IPS-NIHi11 (cell line): ENCODE measurements around the gene FHDC1.

ENCODE experiments used
- DNase-seq: peaks from one replicate; pipeline ENCODE4 v3.0.0; 2012; ENCODE audit warnings: mixed read lengths, low spot score

Gene FHDC1

DNA sequence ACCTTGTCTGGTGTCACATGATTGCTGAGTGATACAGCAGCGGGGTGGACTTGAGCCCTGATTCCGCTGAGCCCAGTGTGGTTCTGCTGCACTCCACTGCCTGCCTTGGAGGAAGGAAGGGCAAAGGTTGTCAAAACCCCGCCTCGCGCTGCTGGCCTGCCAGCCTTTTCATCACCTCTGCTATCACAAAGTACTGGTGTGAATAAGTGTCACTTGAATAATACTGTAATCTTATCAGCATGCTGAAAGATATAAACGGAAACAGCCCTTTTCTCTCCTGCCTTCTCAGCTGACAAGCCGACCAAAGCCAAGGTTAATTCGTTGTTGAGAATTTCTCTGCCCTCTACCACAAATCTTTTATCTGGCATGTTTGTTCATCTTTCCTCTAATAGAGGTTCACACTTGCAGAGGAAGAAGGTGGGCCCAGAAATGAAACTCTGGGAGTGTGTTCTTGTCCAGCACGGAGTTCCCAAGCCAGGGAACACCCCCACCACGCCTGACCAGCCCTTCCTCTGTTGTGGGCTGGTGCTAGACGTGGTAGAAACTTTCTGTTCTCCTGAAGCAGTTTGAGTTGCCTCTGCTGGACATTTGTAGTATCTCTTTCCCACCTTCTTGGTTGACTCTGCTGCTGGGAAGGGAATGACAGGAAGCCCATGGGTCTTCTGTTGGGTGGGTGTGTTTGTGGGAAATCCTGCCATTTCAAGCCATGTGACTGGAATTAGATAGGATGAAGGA lies 21.5 kb downstream of the FHDC1 start:
- no peak for DNase-seq

DNA sequence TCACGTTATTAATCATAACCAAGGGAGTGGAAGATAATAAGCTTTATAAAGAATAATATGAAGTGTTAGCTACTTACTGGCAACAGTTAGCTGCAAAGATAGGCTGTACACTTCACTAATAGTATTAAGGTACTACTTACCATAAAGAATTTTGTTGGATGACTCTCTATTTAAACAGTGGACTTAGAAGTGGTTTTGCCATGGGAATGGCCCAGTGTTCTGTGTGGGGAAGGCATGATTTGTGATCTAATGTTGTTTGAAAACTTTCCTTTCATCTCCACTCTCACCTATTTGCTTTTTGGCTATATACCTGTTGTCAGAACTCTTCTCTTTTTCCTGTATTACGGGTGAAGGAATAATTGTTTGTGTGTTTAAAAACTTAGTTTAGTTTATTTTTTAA lies 23.0 kb downstream of the FHDC1 start:
- no peak for DNase-seq

DNA sequence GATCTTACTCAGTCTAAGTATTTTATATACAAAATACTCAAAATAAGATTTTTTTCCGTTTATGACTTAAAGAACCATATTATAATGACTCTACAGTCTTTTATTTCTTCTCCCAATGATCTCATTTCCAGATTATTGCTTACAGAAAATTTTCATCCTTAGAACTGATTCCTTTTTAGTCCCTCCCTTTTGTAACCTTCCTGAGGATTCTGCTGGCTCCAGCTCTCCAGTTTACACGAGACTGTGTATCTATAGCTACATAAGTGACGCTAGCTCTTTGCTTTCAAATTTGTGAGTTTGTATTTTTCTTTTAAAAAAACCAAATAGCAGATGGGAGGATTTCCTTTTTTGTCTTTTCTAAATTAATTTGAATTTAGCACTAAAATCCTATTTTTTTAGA lies 24.0 kb downstream of the FHDC1 start:
- DNase-seq, result no peak

DNA sequence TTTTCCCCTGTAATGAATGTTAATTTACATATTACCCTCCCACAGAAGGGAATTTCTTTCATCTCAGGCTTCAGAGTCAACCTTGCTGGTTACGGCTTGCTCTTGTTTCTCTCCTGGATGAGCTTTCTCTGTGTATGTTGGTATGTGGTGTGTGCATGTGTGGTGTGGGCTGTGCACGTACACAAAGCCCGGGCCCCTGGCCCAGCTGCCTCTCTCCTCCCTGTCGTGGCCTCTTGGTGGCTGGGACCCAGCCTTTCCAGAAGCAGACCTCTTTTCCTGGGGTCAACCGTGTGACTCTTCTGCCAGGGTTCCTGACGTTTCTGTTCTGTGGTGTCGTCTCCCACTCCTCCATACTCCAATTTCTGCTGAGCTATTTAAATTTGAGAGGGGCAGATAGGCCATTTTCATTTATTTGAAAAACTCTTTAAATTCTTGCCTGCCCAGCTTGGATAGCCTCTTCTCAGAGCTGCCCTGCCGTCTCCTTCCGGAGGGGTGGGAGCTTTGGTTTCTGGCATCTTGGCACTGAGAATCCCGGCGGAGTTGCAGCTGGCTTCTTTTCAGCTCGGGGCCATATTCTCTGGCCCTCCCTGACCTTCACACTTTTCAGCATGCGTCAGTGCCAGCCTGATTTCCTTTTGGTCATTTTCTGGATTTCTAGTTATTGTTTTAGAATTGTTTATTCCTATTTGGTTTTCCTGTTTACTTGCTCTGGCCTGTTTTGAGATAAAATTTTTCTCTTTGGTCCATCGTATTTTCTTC lies 25.1 kb downstream of the FHDC1 start:
- no peak for DNase-seq

DNA sequence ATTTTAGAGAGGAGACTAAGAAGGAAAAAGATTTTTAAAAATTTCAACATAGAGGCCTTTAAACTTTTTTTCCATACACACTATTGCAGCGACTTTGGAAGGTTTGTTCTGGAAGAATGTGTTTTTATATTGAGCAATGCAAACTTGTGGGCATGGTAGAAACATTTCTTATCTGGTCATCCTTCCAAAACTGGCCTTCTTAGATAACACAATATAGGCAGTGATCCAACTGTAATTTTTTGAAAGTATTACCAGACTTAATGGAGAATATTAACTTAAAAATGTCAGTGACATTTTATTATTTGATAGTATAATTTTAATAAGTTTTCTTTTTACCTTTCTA lies 25.6 kb downstream of the FHDC1 start:
- no peak for DNase-seq

DNA sequence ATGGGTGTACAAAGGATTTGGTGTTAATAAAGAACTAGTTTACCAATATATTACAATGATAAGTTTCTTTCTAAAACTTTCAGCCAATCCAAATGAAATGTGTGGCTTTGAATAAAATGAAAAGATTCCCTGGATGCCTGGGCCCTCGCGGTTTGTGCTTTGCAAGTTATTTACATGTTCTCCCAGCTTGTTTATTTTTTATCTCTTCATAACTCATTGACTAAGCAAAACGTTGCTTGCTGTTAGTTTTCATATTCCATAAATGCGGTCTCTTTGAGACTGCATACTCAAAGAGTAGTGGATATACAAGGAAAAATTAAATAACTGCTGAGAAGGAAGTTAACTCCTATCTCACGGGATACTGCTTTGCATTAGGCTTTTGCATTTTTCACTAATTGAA lies 26.0 kb downstream of the FHDC1 start:
- DNase-seq, result no peak

DNA sequence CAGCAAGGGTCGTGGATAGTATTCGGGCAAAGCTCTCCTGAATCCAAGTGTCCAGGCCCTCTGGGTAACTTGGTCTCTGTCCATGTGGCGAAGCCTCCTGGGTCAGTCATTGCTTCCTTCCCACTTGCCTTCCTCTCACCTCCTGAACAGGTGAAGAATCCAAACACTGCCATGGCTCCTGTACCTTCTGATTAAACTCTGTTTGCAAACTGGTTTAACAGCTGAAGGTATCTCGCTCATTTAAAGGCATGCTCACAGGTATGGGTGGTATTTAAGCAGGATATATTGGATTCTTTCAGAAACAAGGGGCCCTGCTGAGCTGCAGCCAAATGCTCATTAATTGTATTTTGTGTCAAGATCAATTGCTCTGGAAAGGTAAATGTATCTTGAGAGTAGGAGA lies 28.2 kb downstream of the FHDC1 start:
- no peak for DNase-seq

DNA sequence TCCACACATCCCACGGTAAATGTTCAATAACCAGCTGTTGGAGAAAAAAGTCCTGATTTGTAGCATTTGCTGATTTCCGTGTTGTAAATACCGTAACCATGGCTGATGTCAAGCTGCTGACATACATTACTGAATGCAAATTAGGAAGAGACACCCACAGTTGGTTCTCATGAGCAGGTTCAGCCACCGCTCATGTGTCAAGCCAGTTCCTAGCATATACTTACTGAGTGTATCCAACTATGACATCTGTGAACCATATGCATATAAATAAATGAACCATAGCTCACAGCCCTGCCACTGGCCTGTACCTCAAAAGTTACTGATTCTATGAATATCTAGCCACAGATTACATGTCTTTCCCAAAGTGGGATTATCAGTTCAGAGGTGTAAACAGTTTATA lies 29.5 kb downstream of the FHDC1 start:
- DNase-seq, result no peak

DNA sequence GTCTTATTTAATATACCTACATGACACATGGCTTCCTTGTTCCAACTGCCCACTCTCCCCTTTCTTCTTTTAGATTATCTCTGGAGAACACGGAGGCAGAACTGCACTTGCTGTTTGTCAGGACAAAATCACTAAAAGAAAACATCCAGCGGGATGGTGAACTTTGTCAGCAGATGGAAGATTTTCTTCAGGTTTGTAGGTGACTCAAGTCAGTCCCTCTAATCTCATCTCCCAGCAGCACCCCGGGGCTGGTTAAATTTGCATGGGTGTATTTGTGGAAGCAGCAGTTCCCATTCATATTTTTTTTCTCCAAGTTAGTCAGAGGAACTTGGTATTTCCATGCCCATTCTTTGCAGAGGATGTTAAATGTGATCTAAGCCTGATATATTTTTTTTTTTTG lies 31.8 kb downstream of the FHDC1 start:
- DNase-seq, result no peak

DNA sequence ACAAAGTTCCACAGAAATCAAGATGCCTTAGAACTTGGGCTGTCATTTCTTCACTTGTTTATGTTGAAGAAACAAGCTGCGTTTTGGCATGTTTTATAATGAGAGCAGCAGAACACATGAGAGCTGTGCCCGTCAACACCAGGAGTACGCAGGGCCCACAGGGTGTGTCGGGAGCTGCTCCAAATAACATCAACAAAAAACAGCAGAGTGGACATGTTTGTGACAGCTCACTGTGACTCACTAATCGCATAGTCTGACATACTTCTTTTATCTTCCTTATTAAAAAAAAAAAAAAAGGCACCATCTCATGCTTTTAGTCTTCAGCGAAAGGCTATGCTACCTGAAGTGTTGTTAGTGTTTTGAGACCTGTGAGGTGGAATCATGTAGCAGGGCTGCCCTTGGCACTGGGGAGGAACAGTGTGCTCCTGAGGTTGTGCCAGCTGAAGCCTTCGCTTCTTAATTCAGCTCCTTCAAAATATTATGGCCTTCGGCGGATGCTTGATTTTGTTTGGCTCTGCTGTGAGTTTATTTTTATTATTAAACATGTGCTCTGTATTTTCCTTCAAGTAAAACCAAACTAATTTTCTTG lies 32.8 kb downstream of the FHDC1 start:
- no peak for DNase-seq

DNA sequence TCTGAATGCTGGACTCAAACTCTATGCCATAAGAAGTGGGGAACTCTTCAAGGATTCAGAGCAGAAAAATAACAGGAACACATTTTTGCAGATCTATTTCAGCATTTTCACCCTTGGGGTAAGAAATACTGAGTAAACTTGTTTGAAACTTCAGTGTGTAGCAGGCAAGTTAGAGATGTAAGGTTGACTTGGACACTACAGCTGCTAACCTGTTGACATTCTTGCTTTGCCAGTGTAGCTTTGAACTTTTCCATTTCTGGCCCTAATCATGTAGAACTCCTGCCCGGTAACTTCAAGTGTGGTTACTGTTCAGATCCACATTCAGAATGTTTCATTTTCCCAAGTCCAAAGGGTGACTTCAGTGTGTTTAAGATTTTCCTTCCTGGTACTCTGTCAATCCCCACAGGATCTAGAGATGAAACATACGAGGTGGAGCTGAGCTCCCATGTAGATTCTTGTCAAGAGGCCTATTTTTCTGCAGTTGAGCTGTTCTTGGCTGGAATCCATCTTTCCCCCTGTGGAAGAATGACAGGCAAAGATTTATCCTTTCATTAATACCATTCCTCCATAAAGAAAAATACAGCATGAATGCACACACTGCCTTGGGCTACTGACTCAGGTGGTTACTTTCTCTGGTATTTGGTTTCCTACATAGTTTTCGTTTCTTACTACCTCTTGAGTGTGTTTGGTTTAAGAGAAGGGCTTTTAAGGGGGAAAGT lies 34.1 kb downstream of the FHDC1 start:
- DNase-seq, result no peak

DNA sequence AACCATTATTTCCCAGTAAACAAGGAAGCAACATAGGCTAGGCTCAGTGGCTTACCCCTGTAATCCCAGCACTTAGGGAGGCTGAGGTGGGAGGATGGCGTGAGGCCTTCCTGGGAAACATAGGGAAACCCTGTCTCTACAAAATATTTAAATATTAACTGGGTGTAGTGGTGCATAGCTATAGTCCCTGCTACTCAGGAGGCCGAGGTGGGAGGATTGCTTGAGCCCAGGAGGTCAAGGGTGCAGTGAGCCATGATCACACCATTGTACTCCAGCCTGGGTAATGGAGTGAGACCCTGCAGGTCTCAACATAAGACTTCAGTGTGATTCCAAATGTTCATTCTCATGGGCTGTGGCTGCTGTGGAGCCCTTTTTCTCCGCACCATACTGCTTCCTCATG lies 34.9 kb downstream of the FHDC1 start:
- DNase-seq, result no peak

DNA sequence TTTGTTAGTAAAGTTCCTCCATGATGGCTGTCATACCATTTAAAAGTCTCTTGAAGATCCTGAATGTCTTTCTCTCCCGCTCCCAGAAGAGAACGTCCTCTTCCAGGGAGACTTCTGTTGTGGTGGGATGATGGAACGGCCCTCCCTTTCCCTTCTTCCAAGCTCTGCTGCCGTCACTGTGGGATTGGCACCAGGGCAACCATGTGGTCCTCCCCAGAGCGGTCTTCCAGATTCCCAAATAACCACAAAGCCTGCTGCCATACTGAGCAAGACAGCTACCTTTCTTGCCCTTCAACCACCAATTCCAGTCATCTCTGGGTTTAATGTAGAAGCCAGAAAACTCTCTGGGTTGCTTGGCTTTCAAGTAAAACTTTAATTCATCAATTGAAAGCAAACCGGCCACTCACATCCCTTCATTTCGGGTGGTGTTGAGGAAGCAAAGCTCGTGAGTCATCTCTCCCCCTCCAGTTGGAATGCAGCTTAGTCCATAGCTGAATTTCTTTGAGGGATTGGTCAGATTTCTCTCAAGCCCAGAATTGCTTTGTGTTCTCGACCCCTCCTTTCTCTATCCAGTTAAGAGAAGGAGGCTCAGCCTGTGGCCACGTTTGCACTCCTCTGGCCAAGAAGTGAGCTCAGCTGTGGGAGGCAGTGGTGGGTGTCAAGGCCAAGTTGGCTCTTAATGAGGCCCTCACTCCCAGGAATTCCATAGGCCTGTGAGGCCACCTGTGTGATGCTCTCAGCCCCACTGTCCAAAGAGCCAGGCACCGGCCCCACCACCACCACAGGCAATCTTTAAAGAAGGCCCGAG lies 36.9 kb downstream of the FHDC1 start:
- no peak for DNase-seq

DNA sequence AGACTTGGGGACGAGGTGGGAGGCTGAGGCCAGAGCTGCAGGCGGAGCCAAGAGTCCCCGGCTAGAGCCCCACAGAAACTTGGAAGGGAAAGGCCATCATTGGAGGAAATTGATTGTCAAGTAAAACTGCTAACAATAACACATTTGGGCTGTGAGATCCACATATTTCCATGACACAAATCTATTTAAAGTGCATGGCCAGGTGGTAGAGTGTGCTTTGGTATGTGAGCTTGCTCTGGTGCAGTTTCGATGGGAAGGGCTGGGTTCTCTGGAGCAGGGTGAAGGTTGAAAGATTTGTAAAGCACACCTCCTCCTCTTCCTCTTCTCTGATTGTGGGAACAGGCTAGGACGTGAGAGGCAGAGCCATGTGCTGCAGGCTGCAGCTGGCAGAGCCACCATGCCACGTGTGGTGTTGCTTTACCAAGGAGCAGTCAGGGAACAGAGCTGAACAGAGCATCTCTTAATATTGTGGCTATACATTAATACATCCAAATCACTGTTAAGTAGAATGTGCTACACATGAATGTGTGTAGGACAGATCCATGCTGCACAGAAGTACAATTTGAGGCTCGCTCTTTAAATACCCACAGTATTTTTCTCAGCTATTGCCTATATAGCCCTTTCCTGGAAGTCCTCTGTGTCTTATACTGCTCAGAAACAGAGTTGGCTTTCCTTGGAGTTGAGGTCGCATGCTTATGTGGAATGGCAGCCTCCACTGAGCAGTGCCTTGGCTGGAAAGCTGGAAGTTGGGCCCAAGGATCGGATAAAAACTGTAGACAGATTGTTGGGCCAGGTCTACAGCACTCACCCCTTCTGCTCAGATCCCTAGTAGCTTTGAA lies 37.7 kb downstream of the FHDC1 start:
- no peak for DNase-seq

DNA sequence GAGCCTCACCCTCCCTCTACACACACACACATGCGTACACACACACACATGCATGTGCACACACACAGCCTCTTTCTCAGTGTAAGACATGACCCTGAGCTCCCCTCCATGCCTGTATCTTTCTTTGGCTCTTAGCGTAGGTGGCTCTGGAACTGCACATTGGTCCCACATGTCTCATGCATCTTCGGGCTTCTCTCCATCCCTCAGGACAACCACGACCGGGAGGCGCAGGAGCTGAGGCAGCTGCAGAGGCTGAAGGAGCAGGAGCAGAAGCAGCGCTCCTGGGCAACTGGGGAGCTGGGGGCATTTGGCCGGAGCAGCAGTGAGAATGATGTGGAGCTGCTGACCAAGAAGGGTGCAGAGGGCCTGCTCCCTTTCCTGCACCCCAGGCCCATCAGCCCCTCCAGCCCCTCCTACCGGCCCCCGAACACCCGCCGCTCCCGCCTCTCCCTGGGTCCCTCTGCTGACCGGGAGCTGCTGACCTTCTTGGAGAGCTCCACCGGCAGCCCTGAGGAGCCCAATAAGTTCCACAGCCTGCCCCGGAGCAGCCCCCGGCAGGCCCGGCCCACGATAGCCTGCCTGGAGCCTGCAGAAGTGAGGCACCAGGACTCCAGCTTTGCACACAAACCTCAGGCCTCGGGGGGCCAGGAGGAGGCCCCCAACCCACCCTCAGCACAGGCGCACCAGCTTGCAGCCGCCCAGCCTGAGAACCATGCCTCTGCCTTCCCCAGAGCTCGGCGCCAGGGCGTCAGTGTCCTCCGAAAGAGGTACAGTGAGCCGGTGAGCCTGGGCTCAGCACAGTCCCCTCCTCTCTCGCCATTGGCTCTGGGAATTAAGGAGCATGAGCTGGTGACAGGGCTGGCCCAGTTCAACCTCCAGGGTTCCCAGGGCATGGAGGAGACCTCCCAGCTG lies 38.6 kb downstream of the FHDC1 start:
- no peak for DNase-seq

DNA sequence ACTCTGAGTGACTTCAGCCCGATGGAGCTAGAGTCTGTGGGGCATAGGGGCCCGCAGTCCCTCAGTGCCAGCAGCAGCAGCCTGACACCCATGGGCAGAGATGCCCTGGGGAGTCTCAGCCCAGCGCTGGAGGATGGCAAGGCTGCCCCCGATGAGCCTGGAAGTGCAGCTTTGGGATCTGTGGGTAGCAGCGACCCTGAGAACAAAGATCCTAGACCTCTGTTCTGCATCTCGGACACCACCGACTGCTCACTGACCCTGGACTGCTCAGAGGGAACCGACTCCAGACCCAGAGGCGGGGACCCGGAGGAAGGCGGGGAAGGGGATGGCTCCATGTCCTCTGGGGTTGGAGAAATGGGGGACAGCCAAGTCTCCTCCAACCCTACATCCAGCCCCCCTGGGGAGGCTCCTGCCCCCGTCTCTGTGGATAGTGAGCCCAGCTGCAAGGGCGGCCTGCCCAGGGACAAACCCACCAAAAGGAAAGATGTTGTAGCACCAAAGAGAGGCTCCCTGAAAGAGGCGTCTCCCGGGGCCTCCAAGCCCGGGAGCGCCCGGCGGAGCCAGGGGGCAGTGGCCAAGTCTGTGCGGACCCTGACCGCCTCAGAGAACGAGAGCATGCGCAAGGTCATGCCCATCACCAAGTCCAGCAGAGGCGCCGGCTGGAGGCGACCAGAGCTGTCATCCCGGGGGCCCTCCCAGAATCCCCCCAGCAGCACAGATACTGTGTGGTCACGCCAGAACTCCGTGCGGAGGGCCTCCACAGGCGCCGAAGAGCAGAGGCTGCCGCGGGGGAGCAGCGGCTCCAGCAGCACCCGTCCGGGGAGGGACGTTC lies 39.5 kb downstream of the FHDC1 start:
- no peak for DNase-seq

DNA sequence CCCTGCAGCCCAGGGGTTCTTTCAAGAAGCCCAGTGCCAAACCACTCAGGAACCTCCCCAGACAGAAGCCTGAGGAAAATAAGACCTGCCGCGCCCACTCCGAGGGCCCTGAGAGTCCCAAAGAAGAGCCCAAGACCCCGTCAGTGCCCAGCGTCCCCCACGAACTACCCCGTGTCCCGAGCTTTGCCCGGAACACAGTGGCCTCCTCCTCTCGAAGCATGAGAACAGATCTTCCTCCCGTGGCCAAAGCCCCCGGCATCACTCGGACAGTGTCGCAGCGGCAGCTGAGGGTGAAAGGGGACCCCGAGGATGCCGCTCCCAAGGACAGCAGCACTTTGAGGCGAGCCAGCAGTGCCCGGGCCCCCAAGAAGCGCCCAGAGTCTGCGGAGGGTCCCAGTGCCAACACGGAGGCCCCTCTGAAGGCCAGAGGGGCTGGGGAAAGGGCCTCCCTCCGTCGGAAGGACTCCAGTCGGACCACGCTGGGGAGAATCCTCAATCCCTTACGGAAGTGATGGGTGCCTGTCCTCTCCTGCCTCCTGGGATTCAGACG lies 40.2 kb downstream of the FHDC1 start:
- no peak for DNase-seq

DNA sequence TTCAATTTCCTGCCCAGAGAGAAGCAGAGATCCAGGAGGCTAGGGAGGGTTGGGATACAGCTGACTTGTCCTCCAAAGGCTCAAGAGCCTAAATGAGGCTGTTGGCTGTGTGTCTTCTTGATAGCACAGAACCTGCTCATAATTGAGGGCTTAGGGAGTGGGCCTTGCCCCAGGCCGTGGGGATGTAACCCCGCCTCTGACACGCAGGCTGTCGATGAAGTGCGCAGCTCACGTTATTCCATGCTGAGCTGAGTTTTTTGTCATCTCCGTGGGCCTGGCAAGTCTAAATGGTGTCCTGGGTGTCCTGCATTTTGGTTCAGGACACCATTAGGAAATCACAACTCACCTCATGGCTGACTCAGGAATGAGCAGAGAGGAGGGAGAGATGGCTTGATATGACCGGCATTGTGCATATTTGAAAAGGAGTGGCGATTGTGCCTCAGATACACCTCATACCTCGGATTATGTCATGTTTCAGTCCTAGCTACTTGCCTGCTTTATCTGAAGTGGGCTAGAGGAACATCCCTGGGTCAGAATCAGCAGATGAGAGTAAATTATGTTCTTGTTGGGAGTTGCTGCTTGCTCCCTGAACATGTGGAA lies 43.7 kb downstream of the FHDC1 start:
- DNase-seq, result no peak
